HCT116 (cell line): ENCODE measurements around the gene RHBDF2. TPM values are rescaled to one million over a fixed set of nuclear protein-coding genes. Genes with fewer than 3 reads are reported as not detected.

Experiments
- ATAC-seq: fragments of 200-7000 bp; cut with Tn5 transposase; 2 replicates; pipeline ENCODE4 v1.9.1; 2020; ENCODE audit warnings: mild to moderate bottlenecking, moderate library complexity
- BruUV-seq: library from RNA; stranded (reverse); fragments of 400-500 nt; replicated peaks from 2 replicates; lab custom pipeline; 2021; lab: Mats Ljungman, UMichigan
- CTCF ChIA-PET: fragments of 300-600 bp; sonication (Branson Sonifier 250); formaldehyde crosslinking; loops from one replicate; lab custom pipeline; 2021; ENCODE audit warnings: antibody characterized with exemption; lab: Charles Lee
- POLR2A ChIA-PET: fragments of 300-600, 350-600 bp; sonication (Branson Sonifier 250); formaldehyde crosslinking; loops from one replicate; lab custom pipeline; 2021; ENCODE audit warnings: antibody characterized with exemption; lab: Charles Lee
- RAD21 ChIA-PET, 2 experiments: fragments of 300-600 bp; sonication (Branson Sonifier 250); formaldehyde crosslinking; loops; one replicate each; lab custom pipeline; 2023; ENCODE audit warnings: low total read pairs in 2 of 2; ENCODE audit not compliant: uncharacterized antibody in 2 of 2, unreplicated experiment in 2 of 2, low non-redundant PET in 1 of 2; lab: Charles Lee
- DNase-seq: peaks from one replicate; pipeline ENCODE4 v3.0.0-alpha.2; 2010; ENCODE audit warnings: low read depth, low spot score
- H2AFZ ChIP-seq: fragments of 200-600 bp; shearing (Covaris generic), sonication (generic); 2 replicates; pipeline ENCODE4 v1.6.1; 2017; ENCODE audit warnings: low read depth, mixed run types, mixed read lengths, antibody characterized with exemption, low read length; ENCODE audit not compliant: poor library complexity, severe bottlenecking
- H3K27ac ChIP-seq: 2 replicates; pipeline ENCODE4 v1.5.1; 2012; ENCODE audit warnings: low read depth, low read length
- H3K27me3 ChIP-seq: fragments of 200-600 bp; sonication (generic); 2 replicates; pipeline ENCODE4 v1.6.1; 2016; ENCODE audit warnings: mixed run types, low read length, mixed read lengths; ENCODE audit not compliant: insufficient read depth
- H3K36me3 ChIP-seq, 2 experiments: fragments of 200-500 bp in 1 of 2; fragments of 200-600 bp in 1 of 2; sonication (Bioruptor generic) in 1 of 2; sonication (generic) in 1 of 2; 2 replicates each; pipeline versions ENCODE4 v1.5.1 to v1.6.1; 2014 to 2016; ENCODE audit warnings: low read length in 2 of 2, inconsistent platforms in 1 of 2, mixed read lengths in 1 of 2, mixed run types in 1 of 2; ENCODE audit not compliant: insufficient read depth in 2 of 2, control insufficient read depth in 1 of 2
- H3K4me1 ChIP-seq, 2 experiments: fragments of 200-600 bp in 1 of 2; sonication (generic) in 1 of 2; 2 replicates each; pipeline versions ENCODE4 v1.5.1 to v1.6.1; 2012 to 2017; ENCODE audit warnings: low read length in 2 of 2, inconsistent platforms in 1 of 2, mild to moderate bottlenecking in 1 of 2, mixed read lengths in 1 of 2, mixed run types in 1 of 2, moderate library complexity in 1 of 2; ENCODE audit not compliant: insufficient read depth in 2 of 2, control insufficient read depth in 1 of 2
- H3K4me2 ChIP-seq: fragments of 200-600 bp; sonication (generic); 2 replicates; pipeline ENCODE4 v1.6.1; 2017; ENCODE audit warnings: mixed run types, low read length, mixed read lengths
- H3K4me3 ChIP-seq, 2 experiments: fragments of 200-600 bp in 1 of 2; sonication (generic) in 1 of 2; replicated peaks in 1 of 2; 2 replicates each; pipeline ENCODE4 v1.5.1; 2011 to 2016; ENCODE audit warnings: low read length in 2 of 2, control low read depth in 1 of 2, low read depth in 1 of 2, mild to moderate bottlenecking in 1 of 2, mixed read lengths in 1 of 2, mixed run types in 1 of 2
- H3K79me2 ChIP-seq: fragments of 200-600 bp; sonication (generic); 2 replicates; pipeline ENCODE4 v1.6.1; 2017; ENCODE audit warnings: mild to moderate bottlenecking, mixed run types, low read length, moderate library complexity, mixed read lengths; ENCODE audit not compliant: insufficient read depth
- H3K9ac ChIP-seq: fragments of 200-600 bp; sonication (generic); 2 replicates; pipeline ENCODE4 v1.6.1; 2016; ENCODE audit warnings: low read length, mixed read lengths
- H3K9me2 ChIP-seq: fragments of 200-600 bp; sonication (generic), shearing (Covaris generic); 2 replicates; pipeline ENCODE4 v1.6.1; 2017; ENCODE audit warnings: mixed run types, mild to moderate bottlenecking, moderate library complexity; ENCODE audit not compliant: insufficient read depth
- H3K9me3 ChIP-seq, 2 experiments: fragments of 200-500 bp in 1 of 2; fragments of 200-600 bp in 1 of 2; sonication (Bioruptor generic) in 1 of 2; sonication (generic) in 1 of 2; 2 replicates each; pipeline ENCODE4 v1.6.1; 2014 to 2017; ENCODE audit warnings: low read length in 2 of 2, mixed read lengths in 2 of 2, inconsistent platforms in 1 of 2, low read depth in 1 of 2, mild to moderate bottlenecking in 1 of 2, mixed run types in 1 of 2, moderate library complexity in 1 of 2; ENCODE audit not compliant: control insufficient read depth in 1 of 2, insufficient read depth in 1 of 2
- H4K20me1 ChIP-seq: fragments of 200-600 bp; sonication (generic), shearing (Covaris generic); 2 replicates; pipeline ENCODE4 v1.6.1; 2017; ENCODE audit warnings: mixed run types, mild to moderate bottlenecking, moderate library complexity; ENCODE audit not compliant: insufficient read depth
- CEBPB ChIP-seq: IDR thresholded peaks from 2 replicates; pipeline ENCODE4 v1.6.1; 2012; ENCODE audit warnings: low read depth
- CTCF ChIP-seq, 3 experiments: fragments of 200-600 bp in 1 of 3; sonication (generic) in 1 of 3; IDR thresholded peaks in 2 of 3; conservative IDR thresholded peaks in 1 of 3; 2 replicates each; pipeline ENCODE4 v1.5.1; 2012 to 2017; ENCODE audit warnings: low read depth in 2 of 3, low read length in 2 of 3, antibody characterized with exemption in 1 of 3, borderline replicate concordance in 1 of 3, control low read depth in 1 of 3, mild to moderate bottlenecking in 1 of 3, mixed read lengths in 1 of 3, mixed run types in 1 of 3, moderate library complexity in 1 of 3; ENCODE audit not compliant: insufficient read depth in 1 of 3
- EGR1 ChIP-seq: IDR thresholded peaks from 2 replicates; pipeline ENCODE4 v1.6.1; 2012; ENCODE audit warnings: low read depth
- ELF1 ChIP-seq: IDR thresholded peaks from 2 replicates; pipeline ENCODE4 v1.6.1; 2012; ENCODE audit warnings: low read depth, borderline replicate concordance
- EZH2 ChIP-seq: fragments of 200-600 bp; sonication (generic); IDR thresholded peaks from 2 replicates; pipeline ENCODE4 v1.6.1; 2017; ENCODE audit warnings: antibody characterized with exemption, mixed run types
- EZH2phosphoT487 ChIP-seq: fragments of 200-600 bp; IDR thresholded peaks from 2 replicates; pipeline ENCODE4 v1.6.1; 2018; ENCODE audit warnings: antibody characterized with exemption, borderline replicate concordance
- FOSL1 ChIP-seq: IDR thresholded peaks from 2 replicates; pipeline ENCODE4 v1.6.1; 2012; ENCODE audit warnings: low read depth
- JUND ChIP-seq: IDR thresholded peaks from 2 replicates; pipeline ENCODE4 v1.6.1; 2012
- POLR2A ChIP-seq: IDR thresholded peaks from 2 replicates; pipeline ENCODE4 v1.7.0; 2011; ENCODE audit warnings: borderline replicate concordance; ENCODE audit not compliant: insufficient read depth, insufficient read length; ENCODE audit errors: extremely low read depth
- REST ChIP-seq: IDR thresholded peaks from 2 replicates; pipeline ENCODE4 v1.6.1; 2012; ENCODE audit warnings: low read depth
- SP1 ChIP-seq: IDR thresholded peaks from 2 replicates; pipeline ENCODE4 v1.6.1; 2012; ENCODE audit warnings: low read depth
- SRF ChIP-seq: IDR thresholded peaks from 2 replicates; pipeline ENCODE4 v1.6.1; 2012; ENCODE audit warnings: low read depth
- TCF7L2 ChIP-seq: IDR thresholded peaks from 2 replicates; pipeline ENCODE4 v1.7.0; 2011; ENCODE audit warnings: borderline replicate concordance, inconsistent platforms; ENCODE audit not compliant: insufficient read depth, insufficient read length; ENCODE audit errors: extremely low read depth
- ZBTB33 ChIP-seq: IDR thresholded peaks from 2 replicates; pipeline ENCODE4 v1.6.1; 2011; ENCODE audit warnings: mild to moderate bottlenecking, low read length, moderate library complexity; ENCODE audit not compliant: insufficient replicate concordance; ENCODE audit errors: extremely low read depth
- ZFX ChIP-seq: fragments of 450-650 bp; IDR thresholded peaks from 2 replicates; pipeline ENCODE4 v1.6.1; 2017
- ZNF274 ChIP-seq: fragments of 200-500 bp; sonication (Bioruptor generic); IDR thresholded peaks from 2 replicates; pipeline ENCODE4 v1.6.1; 2014; ENCODE audit warnings: mild to moderate bottlenecking, low read depth, low read length, inconsistent platforms
- intact Hi-C: fragments of 100-400 bp; cut with micrococcal nuclease; formaldehyde crosslinking; loops from 2 replicates; pipeline ENCODE4 v1.10.0; 2022
- total RNA-seq: library from RNA; stranded (reverse); gene quantifications from one replicate; pipeline ENCODE4 v1.2.1, GENCODE V29; 2021; ENCODE audit not compliant: unreplicated experiment

The RHBDF2 gene
- total RNA-seq, 1 experiment from 2014 or later: 61.1 TPM

- Histone ChIP-seq H3K9me2 (no peaks in the 10 kb centered on the region), H3K4me2 (no peak overlapping the region), H3K36me3 (no peaks in the 10 kb centered on the region), H3K4me3 (no peak overlapping the region), H3K27ac (no peak overlapping the region), H3K79me2 (peaks cover 97% of the 10 kb centered on the region)
- RAD21 ChIA-PET: interaction anchor here in 1 of 2 experiments (0.5 kb wide), 1 partner anchor 772 kb away, joined by 3 read pairs; no protein-coding TSS in a partner anchor
- intact Hi-C loops: no loop called here
- no peak for ATAC-seq
- no TSS peak for BruUV-seq
- TF ChIP-seq SRF: no peak
- TF ChIP-seq EZH2phosphoT487: no peak
- TF ChIP-seq ELF1: no peak
- no peak for TF ChIP-seq ZNF274
- TF ChIP-seq CTCF (IDR thresholded peaks at IDR 0.05 in 2 of 3, conservative IDR thresholded peaks at IDR 0.05 in 1 of 3; ENCODE audit: borderline replicate concordance in 1 of 3, insufficient read depth in 1 of 3, low read depth in 2 of 3, low read length in 2 of 3): no peak
- no peak for TF ChIP-seq POLR2A
- TF ChIP-seq EZH2: no peak
- TF ChIP-seq REST: no peak
- TF ChIP-seq ZBTB33: no peak
- TF ChIP-seq SP1: no peak
- no peak for TF ChIP-seq TCF7L2
- TF ChIP-seq CEBPB: no peak
- no peak for TF ChIP-seq ZFX
- TF ChIP-seq JUND: no peak
- TF ChIP-seq EGR1: no peak
- TF ChIP-seq FOSL1: no peak
- TF ChIP-seq, all 23 proteins: peak for 0
- Histone ChIP-seq H4K20me1 (peaks cover 23% of the 10 kb centered on the region; the same call in 1 of the 2 replicates), H3K9ac (no peak overlapping the region), H3K4me1 (peaks cover 0 to 11% of the 10 kb centered on the region in 2 experiments; a peak in 1 of 4 replicates), H3K27me3 (no peaks in the 10 kb centered on the region), H2AFZ (no peak overlapping the region), H3K9me3 (no peaks in the 10 kb centered on the region)
- ChIA-PET CTCF (interaction anchor here (0.5 to 1.4 kb wide), 7 partner anchors 24 to 253 kb away, joined by 3 to 9 read pairs (median 4); no protein-coding TSS in a partner anchor), POLR2A (no interaction called here)
- no peak for DNase-seq
Measured at GRCh38 chr17:76434870-76435269, 66.4 kb downstream of the RHBDF2 start.
